Effector memory CD8-positive, alpha-beta T cell (primary cell): Measurements from ENCODE around the gene OVOL1.

Source experiments
- ATAC-seq: fragments of 150-1000 bp; cut with Tn5 transposase; replicated peaks from 2 replicates; pipeline ENCODE4 v1.10.0; 2021; ENCODE audit warnings: mild to moderate bottlenecking, moderate library complexity
- DNase-seq, 3 experiments: peaks; one replicate each; pipeline ENCODE4 v3.0.0; 2021
- H3K27ac Mint-ChIP-seq, 2 donors: one replicate each; pipeline ENCODE4 v1.8.0; 2022; ENCODE audit warnings: mild to moderate bottlenecking in 2 of 2, mixed read lengths in 2 of 2, moderate library complexity in 2 of 2
- H3K27me3 Mint-ChIP-seq, 2 donors: one replicate each; pipeline ENCODE4 v1.8.0; 2022; ENCODE audit warnings: mixed read lengths in 2 of 2
- H3K36me3 Mint-ChIP-seq: one replicate; pipeline ENCODE4 v1.8.0; 2022; ENCODE audit warnings: mild to moderate bottlenecking, moderate library complexity, mixed read lengths; ENCODE audit not compliant: insufficient read depth
- H3K4me1 Mint-ChIP-seq, 2 donors: one replicate each; pipeline ENCODE4 v1.8.0; 2022; ENCODE audit warnings: low read depth in 2 of 2, mixed read lengths in 2 of 2
- H3K4me3 Mint-ChIP-seq, 2 donors: one replicate each; pipeline ENCODE4 v1.8.0; 2022; ENCODE audit warnings: mild to moderate bottlenecking in 2 of 2, mixed read lengths in 2 of 2, moderate library complexity in 2 of 2
- H3K9me3 Mint-ChIP-seq, 2 donors: one replicate each; pipeline ENCODE4 v1.8.0; 2022; ENCODE audit warnings: mixed read lengths in 2 of 2

The OVOL1 gene

DNA sequence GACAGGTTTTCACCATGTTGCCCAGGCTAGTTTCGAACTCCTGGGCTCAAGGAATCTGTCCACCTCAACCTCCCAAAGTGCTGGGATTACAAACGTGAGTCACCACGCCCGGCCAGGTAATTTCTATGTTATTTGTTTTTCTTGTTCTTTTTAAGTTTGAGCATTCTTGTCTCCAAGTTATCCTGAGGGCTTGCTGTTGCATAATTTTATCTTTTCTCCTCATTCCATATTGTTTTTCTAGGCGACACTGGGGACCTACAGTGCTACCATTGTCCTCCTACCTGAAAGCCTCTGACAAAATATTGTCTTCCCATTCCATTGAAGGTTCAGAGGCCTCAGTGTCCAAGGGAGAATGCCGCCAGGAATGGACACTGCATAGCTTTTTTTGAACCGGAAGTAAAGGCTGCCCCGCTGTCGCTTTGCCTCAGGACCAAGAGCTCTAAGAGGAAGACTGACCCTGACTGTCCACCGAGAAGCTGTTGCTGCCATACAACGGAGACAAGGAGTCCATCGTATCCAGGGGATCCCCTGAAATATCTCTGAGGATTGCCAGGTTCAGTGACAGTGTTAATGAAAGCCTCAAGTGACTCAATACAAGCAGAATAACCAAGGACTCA is 15.8 kb upstream of the OVOL1 start:
- Mint-ChIP-seq H3K36me3 (peaks cover 4% of the 10 kb centered on the region), H3K27me3 (no peaks in the 10 kb centered on the region), H3K9me3 (no peaks in the 10 kb centered on the region), H3K27ac (no peak overlapping the region), H3K4me1 (peaks cover 3 to 11% of the 10 kb centered on the region in 2 donors), H3K4me3 (no peak overlapping the region)
- no peak for DNase-seq
- no peak for ATAC-seq

DNA sequence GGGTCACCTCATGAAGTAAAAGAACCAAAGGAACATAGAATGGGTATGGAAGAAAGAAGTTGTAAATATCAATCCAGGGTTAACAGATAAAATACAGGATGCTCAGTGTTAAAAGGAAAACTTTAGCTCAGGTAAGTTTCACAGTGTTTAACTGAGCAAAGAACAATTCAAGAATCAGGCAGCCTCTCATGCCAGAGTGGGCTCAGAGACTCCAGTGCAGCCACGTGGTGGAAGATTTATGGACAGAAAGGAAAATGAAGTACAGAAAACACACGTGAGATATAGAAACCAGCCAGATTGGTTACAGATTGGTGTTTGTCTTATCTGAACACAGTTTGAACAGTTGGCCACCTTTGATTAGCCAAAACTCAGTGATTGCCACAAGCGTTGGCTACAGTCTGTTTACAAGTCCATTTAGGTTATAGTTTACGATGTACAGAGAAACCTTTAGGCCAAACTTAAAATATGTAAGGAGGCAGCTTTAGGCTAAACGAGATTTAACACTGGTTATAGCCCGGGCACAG is 15.2 kb upstream of the OVOL1 start:
- Mint-ChIP-seq H3K36me3 (peaks cover 5% of the 10 kb centered on the region), H3K9me3 (no peaks in the 10 kb centered on the region), H3K27ac (no peak overlapping the region), H3K27me3 (no peaks in the 10 kb centered on the region), H3K4me3 (no peak overlapping the region), H3K4me1 (peaks cover 5 to 11% of the 10 kb centered on the region in 2 donors)
- ATAC-seq: no peak
- no peak for DNase-seq

DNA sequence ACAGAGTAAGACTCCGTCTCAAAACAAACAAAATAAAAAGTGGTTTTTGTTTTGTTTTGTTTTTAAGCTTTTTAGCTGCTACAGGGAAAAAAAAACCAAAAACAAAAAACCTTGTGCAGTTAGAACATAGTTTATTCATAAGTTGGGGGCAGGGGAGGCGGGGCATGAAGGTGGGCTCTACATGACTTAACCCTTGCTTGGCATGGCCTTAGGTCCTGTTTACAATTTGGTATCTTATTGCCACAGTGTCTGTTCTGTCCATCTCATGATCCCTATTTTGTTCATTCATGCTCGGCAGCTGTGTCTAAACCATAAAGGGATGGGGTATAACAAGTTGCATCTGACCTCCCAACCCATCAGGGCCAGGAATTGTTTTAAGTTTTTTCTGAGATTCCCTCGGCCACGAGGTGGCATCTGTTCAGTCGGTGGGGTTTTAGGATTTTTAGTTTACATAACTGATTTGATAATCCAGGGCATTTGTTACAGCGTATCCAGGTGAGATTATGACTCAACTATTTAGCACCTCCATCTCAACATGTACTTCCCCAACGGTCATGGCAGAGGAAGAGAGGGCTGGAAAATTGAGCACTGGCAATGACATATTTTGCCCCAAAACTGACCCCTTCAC is 13.0 kb upstream of the OVOL1 start:
- Mint-ChIP-seq H3K4me3 (no peak overlapping the region), H3K36me3 (peaks cover 13% of the 10 kb centered on the region), H3K4me1 (peaks cover 7 to 19% of the 10 kb centered on the region in 2 donors), H3K27ac (no peak overlapping the region), H3K27me3 (no peaks in the 10 kb centered on the region), H3K9me3 (no peaks in the 10 kb centered on the region)
- no peak for DNase-seq
- ATAC-seq: no peak

DNA sequence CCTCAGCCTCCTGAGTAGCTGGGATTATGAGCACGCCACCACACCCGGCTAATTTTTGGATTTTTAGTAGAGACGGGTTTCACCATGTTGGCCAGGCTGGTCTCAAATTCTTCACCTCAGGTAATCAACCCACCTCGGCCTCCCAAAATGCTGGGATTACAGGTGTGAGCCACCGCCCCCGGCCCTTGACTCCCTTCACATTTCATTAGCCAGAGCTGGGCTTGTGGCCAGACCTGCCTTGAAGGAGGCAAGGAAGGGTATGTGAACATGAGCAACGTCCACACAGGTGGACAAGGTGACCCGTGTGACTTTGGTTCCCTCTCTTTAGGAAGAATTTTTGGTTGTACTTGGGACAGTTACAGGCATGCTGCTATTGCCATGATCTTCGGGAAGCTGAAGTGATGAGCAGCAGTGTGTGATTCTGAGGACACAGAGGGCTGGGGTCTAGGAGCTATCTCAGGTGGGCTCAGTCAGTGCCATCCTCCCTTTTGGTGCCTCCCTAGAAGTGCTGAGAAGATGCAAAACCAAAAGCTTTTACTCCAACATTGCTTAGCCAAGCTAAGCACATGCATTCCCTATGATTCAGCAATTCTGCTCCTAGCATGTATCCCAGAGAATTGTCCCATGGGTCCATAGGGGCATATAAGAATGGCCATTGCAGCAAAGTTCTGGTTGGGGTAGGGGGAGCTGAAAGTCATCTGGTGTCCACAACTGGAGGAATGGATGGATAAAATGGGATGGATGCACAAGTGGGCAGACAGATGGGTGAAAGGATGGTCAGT is 12.1 kb upstream of the OVOL1 start:
- Mint-ChIP-seq H3K4me1 (peaks cover 10 to 18% of the 10 kb centered on the region in 2 donors), H3K4me3 (no peak overlapping the region), H3K36me3 (peaks cover 15% of the 10 kb centered on the region)

DNA sequence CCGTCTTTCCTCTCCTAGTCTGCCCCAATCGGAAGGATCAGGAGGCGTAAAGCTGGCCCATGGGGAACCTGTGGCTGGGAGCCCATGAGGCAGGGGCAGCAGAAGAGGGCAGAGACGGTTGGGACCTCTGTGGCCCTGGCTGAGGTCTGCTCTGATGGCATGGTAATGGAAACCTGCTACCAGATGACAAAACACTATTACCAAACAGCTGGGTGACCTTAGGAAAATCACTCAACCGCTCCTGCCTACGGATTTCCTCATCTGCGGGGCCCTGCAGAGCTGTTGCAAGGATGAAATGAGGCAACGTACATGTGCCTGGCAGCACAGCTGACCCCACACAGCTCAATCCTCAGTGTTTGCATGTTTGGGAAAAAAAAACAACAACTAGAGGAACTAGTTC is 10.7 kb upstream of the OVOL1 start:
- H3K36me3 Mint-ChIP-seq: peaks cover 21% of the 10 kb centered on the region
- H3K27ac Mint-ChIP-seq: no peak overlapping the region
- DNase-seq: no peak
- peaks cover 13 to 14% of the 10 kb centered on the region in 2 donors for H3K4me1 Mint-ChIP-seq
- no peak for ATAC-seq
- peak overlapping the region in 1 of 2 donors; percentile 14 for H3K4me3 Mint-ChIP-seq
- H3K27me3 Mint-ChIP-seq: no peaks in the 10 kb centered on the region
- H3K9me3 Mint-ChIP-seq: no peaks in the 10 kb centered on the region

More for the DNA sequence above, 12.1 kb upstream of the OVOL1 start:
- Mint-ChIP-seq H3K27me3 (no peaks in the 10 kb centered on the region), H3K9me3 (no peaks in the 10 kb centered on the region), H3K27ac (no peak overlapping the region)
- ATAC-seq (no peak), DNase-seq (no peak)

DNA sequence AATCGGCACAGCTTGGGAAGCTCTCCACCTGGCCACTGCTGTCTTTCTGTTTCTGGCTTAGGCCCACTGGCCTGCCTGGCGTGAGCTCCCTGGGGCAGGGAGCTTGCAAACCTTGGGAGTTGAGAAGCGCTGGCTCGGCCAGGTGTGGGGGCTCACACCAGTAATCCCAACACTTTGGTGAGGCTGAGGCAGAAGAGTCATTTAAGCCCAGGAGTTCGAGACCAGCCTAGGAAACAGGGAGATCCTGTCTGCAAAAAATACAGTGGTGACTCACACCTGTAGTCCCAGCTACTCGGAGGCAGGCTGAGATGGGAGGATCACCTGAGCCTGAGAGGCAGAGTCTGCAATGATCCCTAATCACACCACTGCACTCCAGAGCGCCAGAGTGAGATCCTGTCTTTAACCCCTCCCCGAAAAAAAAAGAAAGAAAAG is 10.1 kb upstream of the OVOL1 start:
- ATAC-seq (no peak), DNase-seq (no peak)
- no peak overlapping the region for H3K4me3 Mint-ChIP-seq
- peaks cover 21% of the 10 kb centered on the region for H3K36me3 Mint-ChIP-seq
- H3K9me3 Mint-ChIP-seq: no peaks in the 10 kb centered on the region
- H3K4me1 Mint-ChIP-seq: peaks cover 13 to 14% of the 10 kb centered on the region in 2 donors
- H3K27me3 Mint-ChIP-seq: no peaks in the 10 kb centered on the region
- H3K27ac Mint-ChIP-seq: no peak overlapping the region

DNA sequence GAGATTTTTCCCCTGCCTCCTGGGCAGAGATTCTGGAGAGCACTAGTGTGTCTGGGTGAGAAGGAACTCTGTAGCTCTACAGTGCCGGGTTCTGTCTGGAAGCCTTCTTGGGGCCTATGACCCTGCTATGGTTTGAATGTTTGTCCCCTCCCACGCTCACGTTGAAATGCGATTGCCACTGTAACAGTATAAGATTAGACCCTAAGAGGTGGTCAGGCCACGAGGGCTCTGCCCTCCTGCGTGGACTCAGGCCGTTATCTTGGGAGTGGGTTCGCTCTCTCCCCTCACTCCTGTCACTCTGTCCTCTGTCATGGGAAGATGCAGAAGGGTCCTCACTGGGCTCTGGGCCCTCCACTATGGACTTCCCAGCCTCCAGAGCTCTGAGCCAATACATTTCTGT is 9.6 kb upstream of the OVOL1 start:
- peaks cover 21% of the 10 kb centered on the region for H3K36me3 Mint-ChIP-seq
- H3K4me1 Mint-ChIP-seq: peaks cover 13 to 14% of the 10 kb centered on the region in 2 donors
- DNase-seq: no peak
- H3K27ac Mint-ChIP-seq: no peak overlapping the region
- ATAC-seq: no peak
- peak overlapping the region in 1 of 2 donors; percentile 51 for H3K4me3 Mint-ChIP-seq
- H3K9me3 Mint-ChIP-seq: no peaks in the 10 kb centered on the region
- no peaks in the 10 kb centered on the region for H3K27me3 Mint-ChIP-seq

DNA sequence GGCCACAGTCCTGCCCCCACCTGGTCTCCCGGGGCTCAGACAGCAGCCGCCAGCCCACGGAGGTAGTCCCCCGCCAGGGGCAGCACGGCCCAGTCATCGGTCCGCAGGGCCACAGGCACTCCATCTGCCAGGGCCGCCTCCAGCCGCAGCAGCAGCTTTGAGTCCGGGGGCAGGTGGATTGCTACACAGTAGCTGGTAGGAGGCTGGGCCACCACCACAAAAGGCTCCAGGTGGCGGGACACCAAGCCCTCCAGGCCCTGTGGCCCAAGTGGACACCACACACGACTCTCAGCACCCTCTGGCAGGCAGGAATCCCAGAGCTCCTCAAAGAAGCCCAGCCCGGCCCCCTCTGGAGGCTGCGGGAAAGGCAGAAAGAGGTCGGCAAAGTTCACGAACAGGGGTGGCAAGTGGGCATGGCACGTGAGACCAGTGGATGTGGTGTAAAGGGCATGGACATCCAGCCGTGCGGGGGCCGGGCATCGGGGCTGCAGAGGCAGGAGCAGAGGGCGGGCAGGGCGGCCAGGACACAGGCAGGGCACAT is 9.0 kb upstream of the OVOL1 start:
- peaks cover 21% of the 10 kb centered on the region for H3K36me3 Mint-ChIP-seq
- ATAC-seq (no peak), DNase-seq (no peak)
- no peaks in the 10 kb centered on the region for H3K27me3 Mint-ChIP-seq
- H3K4me3 Mint-ChIP-seq: peak overlapping the region; percentile 25 to 51
- H3K9me3 Mint-ChIP-seq: no peaks in the 10 kb centered on the region
- H3K4me1 Mint-ChIP-seq: peaks cover 13 to 14% of the 10 kb centered on the region in 2 donors
- no peak overlapping the region for H3K27ac Mint-ChIP-seq

DNA sequence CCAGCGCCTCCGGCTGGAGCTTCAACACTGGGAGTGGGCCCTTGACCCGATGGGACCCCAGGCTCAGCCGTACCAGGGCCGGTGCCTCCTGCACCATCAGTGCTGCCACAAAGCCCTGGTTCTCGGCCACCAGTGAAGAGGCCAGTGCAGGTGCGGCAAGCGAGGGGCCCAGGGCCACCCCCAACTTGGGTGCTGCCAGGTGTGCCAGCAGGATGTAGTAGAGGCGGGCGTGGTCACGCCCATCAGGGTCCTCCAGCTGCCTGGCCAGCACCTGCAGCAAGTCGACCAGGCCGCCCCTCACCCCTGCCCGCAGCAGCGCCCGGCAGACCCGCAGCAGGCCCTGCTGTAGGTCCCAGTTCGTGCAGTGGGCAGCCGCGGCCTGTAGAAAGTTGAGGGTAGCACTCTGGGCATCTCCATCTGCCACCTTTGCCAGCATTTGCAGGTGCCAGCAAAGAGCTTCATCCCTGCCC is 8.4 kb upstream of the OVOL1 start:
- Mint-ChIP-seq H3K9me3 (no peaks in the 10 kb centered on the region), H3K4me1 (peaks cover 13 to 14% of the 10 kb centered on the region in 2 donors), H3K4me3 (peak overlapping the region; percentile 89 to 90), H3K27me3 (no peaks in the 10 kb centered on the region), H3K36me3 (peaks cover 21% of the 10 kb centered on the region), H3K27ac (no peak overlapping the region)
- DNase-seq (no peak), ATAC-seq (no peak)

DNA sequence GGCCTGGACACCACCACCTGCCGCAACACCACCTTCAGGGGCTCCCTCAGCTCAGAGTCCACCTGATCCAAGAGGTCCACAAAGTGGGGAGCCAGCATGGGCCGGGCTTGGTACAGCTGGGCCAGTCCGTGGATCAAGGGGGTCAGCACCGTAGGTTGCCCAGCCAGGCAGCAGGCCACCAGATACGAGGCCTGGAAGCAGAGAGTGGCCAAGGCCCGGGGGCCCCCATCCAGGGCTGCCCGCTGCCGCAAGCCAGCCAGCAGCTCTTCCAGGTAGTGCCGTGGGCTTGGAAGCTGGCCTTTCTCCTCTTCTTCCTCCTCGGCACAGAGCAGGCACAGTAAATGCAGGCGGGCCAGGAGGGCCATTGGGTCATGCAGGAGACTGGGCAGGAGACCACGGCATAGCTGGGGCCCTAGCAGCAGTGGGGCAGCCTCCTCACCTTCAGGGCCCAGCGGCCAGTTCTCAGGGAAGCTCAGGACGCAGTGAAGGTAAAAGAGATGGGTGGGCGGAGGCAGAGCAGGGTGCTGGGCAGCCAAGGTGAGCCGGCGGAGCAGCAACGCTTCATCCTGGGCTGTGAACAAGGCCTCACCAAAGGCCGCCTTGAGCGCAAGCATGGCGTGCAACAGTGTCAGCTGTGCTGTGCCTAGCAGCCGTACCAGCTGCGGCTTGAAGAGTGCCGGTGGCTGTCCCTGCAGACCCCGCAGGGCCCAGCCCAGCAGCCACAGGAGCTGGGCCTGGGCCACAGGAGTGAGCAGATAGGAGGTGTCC is 7.8 kb upstream of the OVOL1 start:
- H3K4me1 Mint-ChIP-seq: peaks cover 13 to 14% of the 10 kb centered on the region in 2 donors
- peaks cover 0 to 4% of the 10 kb centered on the region in 2 donors for H3K27me3 Mint-ChIP-seq
- H3K9me3 Mint-ChIP-seq: no peaks in the 10 kb centered on the region
- H3K27ac Mint-ChIP-seq: peak overlapping the region in 1 of 2 donors; percentile 74
- peak overlapping the region; percentile 89 to 90 for H3K4me3 Mint-ChIP-seq
- DNase-seq (no peak), ATAC-seq (no peak)
- H3K36me3 Mint-ChIP-seq: peaks cover 21% of the 10 kb centered on the region

DNA sequence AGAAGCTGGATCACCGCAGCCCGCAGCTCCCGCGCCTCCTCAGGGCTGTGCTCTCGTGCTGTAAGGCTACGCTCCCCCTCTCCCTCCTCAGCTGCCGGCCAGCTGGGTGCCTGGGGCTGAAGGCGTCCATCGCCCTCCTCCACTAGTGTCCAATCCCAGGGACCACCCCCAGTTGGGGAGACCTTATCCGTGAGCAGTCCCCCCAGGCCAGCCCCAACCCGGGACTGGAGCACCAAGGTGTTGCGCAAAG is 7.3 kb upstream of the OVOL1 start:
- no peaks in the 10 kb centered on the region for H3K9me3 Mint-ChIP-seq
- H3K36me3 Mint-ChIP-seq: peaks cover 21% of the 10 kb centered on the region
- no peak for ATAC-seq
- no peak for DNase-seq
- H3K27ac Mint-ChIP-seq: peak overlapping the region; percentile 74 to 85
- peak overlapping the region; percentile 89 to 90 for H3K4me3 Mint-ChIP-seq
- peaks cover 0 to 6% of the 10 kb centered on the region in 2 donors for H3K27me3 Mint-ChIP-seq
- H3K4me1 Mint-ChIP-seq: peaks cover 13 to 14% of the 10 kb centered on the region in 2 donors

DNA sequence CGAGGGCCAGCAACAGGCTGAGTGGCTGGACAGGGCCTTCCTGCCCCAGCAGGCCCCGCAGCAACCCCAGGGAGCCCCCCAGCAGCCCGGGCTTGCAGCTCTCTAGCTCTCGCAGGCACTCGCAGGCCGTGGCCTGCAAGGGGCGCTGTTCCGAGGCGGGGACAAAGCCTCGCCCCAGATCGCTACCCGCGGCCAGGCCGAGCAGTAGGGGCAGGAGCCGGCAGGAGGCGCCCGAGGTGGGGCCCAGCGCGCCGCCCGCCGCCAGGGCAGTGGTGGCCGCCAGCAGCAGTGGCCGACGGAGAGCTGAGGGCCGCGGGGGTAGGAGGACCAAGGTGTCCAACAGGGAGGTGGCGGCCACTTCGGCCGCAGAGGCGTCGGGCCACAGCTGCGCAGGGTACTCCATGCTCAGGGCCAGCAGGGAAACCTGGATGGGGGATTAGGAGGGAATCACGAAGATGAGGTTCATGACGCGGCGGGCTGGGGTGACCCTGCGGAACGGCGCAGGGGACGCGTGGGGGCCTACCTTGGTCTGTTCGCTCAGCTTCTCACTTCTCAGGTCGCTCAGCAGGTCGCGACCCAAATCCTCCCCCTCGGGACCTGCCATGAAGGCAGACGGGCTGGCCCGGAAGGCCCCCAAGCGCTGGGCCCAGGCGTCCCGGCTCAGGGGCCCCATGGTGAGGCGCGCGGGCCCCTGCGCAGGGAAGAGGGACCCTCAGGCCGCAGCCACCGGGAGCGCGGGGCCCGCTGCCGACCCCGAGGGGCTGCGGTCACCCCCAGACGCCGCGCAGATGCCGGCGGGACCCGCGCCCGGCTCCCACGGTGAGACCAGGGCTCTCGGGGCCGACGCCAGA is 6.7 kb upstream of the OVOL1 start:
- Mint-ChIP-seq H3K9me3 (no peaks in the 10 kb centered on the region), H3K27me3 (peaks cover 0 to 6% of the 10 kb centered on the region in 2 donors), H3K27ac (peak overlapping the region; percentile 74 to 85), H3K4me3 (peak overlapping the region; percentile 89 to 90), H3K36me3 (peaks cover 21% of the 10 kb centered on the region), H3K4me1 (peaks cover 14 to 15% of the 10 kb centered on the region in 2 donors)
- DNase-seq: peak; percentile 77 to 81 (median 80)
- peak; percentile 74 for ATAC-seq
